Left colon (tissue), 2 donors: Measurements from ENCODE around the gene ZWILCH. TPM values are rescaled to one million over a fixed set of nuclear protein-coding genes. Genes with fewer than 3 reads are reported as not detected.

Experiments
- ATAC-seq: fragments of 200-7000 bp; cut with Tn5 transposase; one replicate; pipeline ENCODE4 v1.9.1; 2020; ENCODE audit warnings: mild to moderate bottlenecking, moderate library complexity
- DNase-seq, 2 donors: peaks; one replicate each; pipeline ENCODE4 v3.0.0-alpha.2; 2020
- intact Hi-C, 2 donors: fragments of 100-400 bp; cut with DNase I in 1 of 2; cut with micrococcal nuclease in 1 of 2; formaldehyde crosslinking; loops; one replicate each; pipeline versions ENCODE4 v1.11.2 to v1.14.0; 2022; cut with DNase I, micrococcal nuclease
- microRNA-seq, 2 donors: library from miRNA; unstranded; fragments of <30 nt; microRNA quantifications; one replicate each; pipeline versions ENCODE4 v1.1.0 to v1.2.0, GENCODE V29; 2020
- total RNA-seq, 2 donors: library from RNA; stranded (reverse); fragmentation: NEBNext Ultra II Directional; extraction: Animal tissue kit (Norgen Biotek cat#: 25700); gene quantifications; one replicate each; pipeline ENCODE4 v1.2.1, GENCODE V29; 2021
- donor health status: DM: no; HTN: no; CAD: no.
- donor health status: DM: yes; HTN: yes; CAD: no.

Gene ZWILCH
- total RNA-seq, 2 donors from 2014 or later: 5.7 to 9.1 TPM

- peak; percentile 72 for ATAC-seq
- intact Hi-C loops: no loop called here
These were observed 87.5 kb downstream of the ZWILCH start for GRCh38 chr15:66592505-66593218.

GRCh38 chr15:66593219-66593780, 88.2 kb downstream of the ZWILCH start:
- DNase-seq (no peak), ATAC-seq (no peak)
- intact Hi-C loops: no loop called here

More at GRCh38 chr15:66592505-66593218, 87.5 kb downstream of the ZWILCH start:
- peak in 1 of 2 donors; percentile 16 for DNase-seq

DNA sequence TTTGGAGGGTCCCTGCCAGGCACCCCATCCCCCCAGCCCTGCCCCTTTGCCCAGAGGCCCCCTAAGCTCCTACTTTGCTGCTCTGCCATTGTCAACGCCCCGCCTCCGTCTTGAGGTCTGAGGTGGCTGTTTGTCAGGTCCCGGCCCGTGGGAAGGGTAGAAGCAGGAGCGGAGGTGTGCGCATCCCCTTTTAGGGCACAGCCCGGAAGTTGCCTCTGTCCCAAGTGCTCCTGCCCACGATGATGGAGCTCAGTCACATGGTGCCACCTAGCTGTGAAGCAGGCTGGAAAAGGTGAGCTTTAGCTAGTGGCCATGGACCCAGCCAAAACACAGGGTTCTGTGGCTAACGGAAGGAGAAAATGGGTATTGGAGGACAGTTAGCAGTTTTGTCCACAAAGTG, 89.2 kb downstream of the ZWILCH start:
- DNase-seq (no peak), ATAC-seq (no peak)
- intact Hi-C loops: no loop called here

DNA sequence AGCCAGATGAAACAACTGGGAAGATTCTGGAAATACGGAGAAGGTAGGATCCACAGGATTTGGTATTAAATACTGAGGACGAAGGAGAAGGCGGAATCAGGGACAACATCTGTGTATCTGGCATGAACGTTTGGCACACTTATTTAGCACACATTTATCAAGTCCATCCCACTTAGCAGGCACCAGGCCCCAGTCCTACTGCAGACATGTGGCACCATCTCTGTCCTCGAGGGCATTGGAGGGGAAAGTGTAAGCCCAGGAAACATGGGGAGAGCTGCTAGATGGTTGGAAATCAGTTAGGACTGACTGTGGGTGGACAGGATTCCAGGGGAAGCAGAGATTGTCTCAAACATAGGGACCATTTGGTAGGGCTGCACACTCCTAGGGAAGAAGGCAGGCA, 89.7 kb downstream of the ZWILCH start:
- intact Hi-C loops: no loop called here
- DNase-seq: no peak

DNA sequence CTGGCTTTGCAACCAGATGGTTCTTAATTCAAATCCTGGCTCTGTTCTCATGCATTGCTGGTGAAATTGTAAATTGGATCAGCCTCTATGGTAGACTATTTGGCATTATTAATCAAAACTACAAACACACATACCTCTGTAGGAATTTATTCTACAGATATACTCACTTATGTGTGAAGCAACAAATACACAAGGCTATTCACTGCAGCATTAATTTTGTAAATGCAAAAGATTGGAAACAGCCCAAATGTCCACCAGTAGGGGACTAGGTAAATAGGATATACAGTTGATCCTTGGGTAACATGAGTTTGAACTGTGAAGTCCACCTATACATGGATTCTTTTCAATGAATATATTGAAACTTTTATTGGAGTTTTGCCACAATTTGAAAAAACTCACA, 90.2 kb downstream of the ZWILCH start:
- ATAC-seq: no peak
- DNase-seq: no peak
- intact Hi-C loops: no loop called here

More for the DNA sequence above, 89.7 kb downstream of the ZWILCH start:
- ATAC-seq: no peak

GRCh38 chr15:66595931-66596545, 90.9 kb downstream of the ZWILCH start:
- no peak for ATAC-seq
- DNase-seq: no peak
- intact Hi-C loops: no loop called here

DNA sequence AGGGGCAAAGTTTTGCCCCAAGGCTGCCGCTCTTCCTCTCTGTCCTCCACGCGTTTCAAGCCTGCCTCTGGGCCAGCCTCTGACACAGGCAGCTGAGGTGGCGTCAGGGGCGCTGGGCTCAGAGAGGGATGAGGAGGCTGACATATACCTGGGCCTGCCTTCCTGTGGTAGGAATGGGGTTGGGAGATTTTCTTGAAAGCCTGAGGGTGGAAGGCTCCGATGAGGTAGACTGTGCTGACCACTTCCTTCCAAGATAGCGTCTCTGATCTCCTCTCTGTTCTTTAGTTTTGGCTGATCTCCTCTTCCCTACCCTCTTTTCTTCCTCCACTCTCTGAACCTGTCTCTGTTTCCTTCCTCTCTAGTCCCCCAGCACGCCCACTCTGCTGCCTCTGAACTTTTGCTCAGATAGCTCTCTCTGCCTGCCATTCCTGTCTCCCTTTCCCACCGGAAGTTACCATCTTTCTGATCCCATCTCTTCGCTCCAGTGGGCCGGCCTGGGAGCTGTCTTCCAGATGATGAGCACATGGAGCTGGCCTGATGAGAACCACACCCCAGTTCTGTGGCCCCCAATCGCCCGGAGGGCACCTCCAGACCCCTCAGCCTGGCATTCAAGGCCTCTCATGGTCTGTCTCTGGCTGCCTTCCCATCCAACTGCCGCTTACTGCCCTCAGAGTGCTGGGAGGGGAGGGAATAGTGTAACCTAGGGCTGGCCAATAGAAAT, 93.1 kb downstream of the ZWILCH start:
- intact Hi-C loops: no loop called here
- DNase-seq (no peak), ATAC-seq (no peak)

Small RNA genes within 50 kb of the gene (microRNA-seq; reads per million reads assigned to microRNA genes)
- gene MIR4512: 0 to 1.1 reads per million in 2 donors

Other genes starting within 250 kb of the ZWILCH start
- 10 to 100 TPM; 20.1 to 24.4 TPM for gene DIS3L, start 211.8 kb upstream of the ZWILCH start, total RNA-seq
- gene TIPIN, start 148.6 kb upstream of the ZWILCH start, total RNA-seq: 1 to 10 TPM; 2.6 to 7.8 TPM
- gene MAP2K1, start 118.4 kb upstream of the ZWILCH start, total RNA-seq: 10 to 100 TPM; 44.7 to 45.9 TPM
- gene SNAPC5, start 7.6 kb upstream of the ZWILCH start, total RNA-seq: 10 to 100 TPM; 17.6 to 19.2 TPM
- 1,000 to 10,000 TPM; 1,339 to 1,375 TPM for gene RPL4, start 471 bp upstream of the ZWILCH start, total RNA-seq
- gene LCTL, start 60.7 kb downstream of the ZWILCH start, total RNA-seq: not detected
- 10 to 100 TPM in 1 of 2 donors, 1 to 10 TPM in 1; 9.6 to 11.2 TPM for gene SMAD6, start 196.9 kb downstream of the ZWILCH start, total RNA-seq